Mammary microvascular endothelial cell (primary cell): ENCODE measurements around the gene CBLIF. TPM values are rescaled to one million over a fixed set of nuclear protein-coding genes. Genes with fewer than 3 reads are reported as not detected.

Experiments used
- total RNA-seq: library from RNA; depleted of rRNA; stranded (reverse); fragments of >200 nt; gene quantifications from 2 replicates; pipeline ENCODE4 v1.2.3, GENCODE V29; 2015

The CBLIF gene
- not detected in 2 replicates for total RNA-seq

GRCh38 chr11:59845399-59845798 is at the start of gene CBLIF:
TSS of gene CBLIF (minus strand) at chr11:59845499. CDS start at chr11:59845453, 46 bp downstream.

GRCh38 chr11:59878575-59878974 is 33.3 kb upstream of the CBLIF start, which contains the start of gene OOSP3:
TSS of gene OOSP3 (plus strand) at chr11:59878782. CDS start at chr11:59878809, 27 bp downstream.

GRCh38 chr11:59866397-59866796 is 21.1 kb upstream of the CBLIF start, which contains the start of gene TCN1:
TSS of gene TCN1 (minus strand) at chr11:59866487. CDS start at chr11:59866470, 17 bp downstream.

GRCh38 chr11:59810189-59810910 is 34.9 kb downstream of the CBLIF start, which contains the start of gene MRPL16:
TSS of gene MRPL16 (minus strand) at chr11:59810778. CDS start at chr11:59810658, 120 bp downstream.

Other genes with a start within 250 kb of the CBLIF start
- gene OSBP, start 229.7 kb downstream of the CBLIF start, total RNA-seq, result 13.7 and 14.9 TPM in 2 replicates
- 14.3 and 16.9 TPM in 2 replicates for gene PATL1, start 176.5 kb downstream of the CBLIF start, total RNA-seq
- gene OR10V1, start 131.7 kb downstream of the CBLIF start, total RNA-seq, result not detected in 2 replicates
- 37.0 and 41.2 TPM in 2 replicates for gene STX3, start 90.1 kb downstream of the CBLIF start, total RNA-seq
- 52.5 and 59.1 TPM in 2 replicates for gene MRPL16, start 34.7 kb downstream of the CBLIF start, total RNA-seq
- gene TCN1, start 21.0 kb upstream of the CBLIF start, total RNA-seq, result not detected in 2 replicates
- gene OOSP3, start 33.3 kb upstream of the CBLIF start, total RNA-seq, result not detected in 2 replicates
- not detected in 2 replicates for gene OOSP1, start 92.9 kb upstream of the CBLIF start, total RNA-seq
- gene OOSP4A, start 118.5 kb upstream of the CBLIF start, total RNA-seq, result not detected in 2 replicates
- gene OOSP4B, start 171.7 kb upstream of the CBLIF start, total RNA-seq, result not detected in 2 replicates
- not detected in 2 replicates for gene OOSP2, start 194.9 kb upstream of the CBLIF start, total RNA-seq
- gene MS4A3, start 211.2 kb upstream of the CBLIF start, total RNA-seq, result not detected in 2 replicates
- not detected in 2 replicates for gene MS4A2, start 243.2 kb upstream of the CBLIF start, total RNA-seq